ENCODE data around the gene PAK2.
A peak's percentile ranks its signal among the peaks of the same experiment; 100 is the strongest.
"Not testable (repeated sequence)": the region's sequence is repeated elsewhere in the genome, so short reads cannot be mapped to it uniquely, and the experiment has no call there.

Gene PAK2

DNA sequence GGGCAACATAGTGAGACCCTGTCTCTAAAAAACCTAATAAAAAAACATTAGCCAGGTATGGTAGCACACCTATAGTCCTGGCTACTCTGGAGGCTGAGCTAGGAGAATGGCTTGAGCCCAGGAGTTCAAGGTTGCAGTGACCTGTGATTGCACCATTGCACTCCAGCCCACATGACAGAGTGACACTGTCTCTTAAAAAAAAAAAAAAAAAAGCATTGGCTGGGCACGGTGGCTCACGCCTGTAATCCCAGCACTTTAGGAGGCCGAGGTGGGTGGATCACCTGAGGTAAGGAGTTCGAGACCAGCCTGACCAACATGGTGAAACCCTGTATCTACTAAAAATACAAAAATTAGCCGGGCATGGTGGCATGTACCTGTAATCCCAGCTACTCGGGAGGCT, 99.7 kb downstream of the PAK2 start:
- DNase-seq (ENCODE audit: insufficient read length, low spot score); FAIRE-seq: not testable (repeated sequence)

DNA sequence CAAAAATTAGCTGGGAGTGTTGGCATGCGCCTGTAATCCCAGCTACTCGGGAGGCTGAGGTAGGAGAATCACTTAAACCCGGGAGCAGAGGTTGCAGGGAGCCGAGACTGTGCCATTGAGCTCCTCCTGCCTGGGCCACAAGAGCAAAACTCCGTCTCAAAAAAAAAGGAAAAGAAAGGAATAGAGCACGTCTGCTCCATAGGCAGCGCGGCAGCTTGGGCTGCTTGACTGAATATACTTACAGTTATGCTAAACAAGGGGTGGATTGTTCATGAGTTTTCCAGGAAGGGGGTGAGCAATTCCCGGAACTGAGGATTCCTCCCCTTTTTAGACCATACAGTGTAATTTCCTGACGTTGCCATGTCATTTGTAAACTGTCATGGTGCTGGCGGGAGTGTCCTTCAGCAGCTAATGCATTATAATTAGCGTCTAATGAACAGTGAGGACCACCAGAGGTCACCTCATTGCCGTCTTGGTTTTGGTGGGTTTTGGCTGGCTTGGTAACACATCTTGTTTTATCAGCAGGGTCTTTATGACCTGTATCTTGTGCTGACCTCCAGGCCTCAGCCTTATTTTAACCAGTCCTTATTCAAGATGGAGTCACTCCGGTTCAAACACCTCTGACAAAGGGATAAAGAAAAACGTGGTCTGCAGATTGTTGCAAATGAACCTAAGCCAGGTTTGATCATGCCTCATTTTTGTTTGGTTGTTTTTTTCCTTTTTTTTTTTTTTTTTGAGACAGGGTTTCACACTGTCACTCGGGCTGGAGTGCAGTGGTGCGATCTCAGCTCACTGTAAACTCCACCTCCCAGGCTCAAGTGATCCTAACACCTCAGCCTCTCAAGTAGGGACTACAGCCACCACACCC, 103.1 kb downstream of the PAK2 start:
- no peak for FAIRE-seq
- no peak for DNase-seq (ENCODE audit: insufficient read length, low spot score)

DNA sequence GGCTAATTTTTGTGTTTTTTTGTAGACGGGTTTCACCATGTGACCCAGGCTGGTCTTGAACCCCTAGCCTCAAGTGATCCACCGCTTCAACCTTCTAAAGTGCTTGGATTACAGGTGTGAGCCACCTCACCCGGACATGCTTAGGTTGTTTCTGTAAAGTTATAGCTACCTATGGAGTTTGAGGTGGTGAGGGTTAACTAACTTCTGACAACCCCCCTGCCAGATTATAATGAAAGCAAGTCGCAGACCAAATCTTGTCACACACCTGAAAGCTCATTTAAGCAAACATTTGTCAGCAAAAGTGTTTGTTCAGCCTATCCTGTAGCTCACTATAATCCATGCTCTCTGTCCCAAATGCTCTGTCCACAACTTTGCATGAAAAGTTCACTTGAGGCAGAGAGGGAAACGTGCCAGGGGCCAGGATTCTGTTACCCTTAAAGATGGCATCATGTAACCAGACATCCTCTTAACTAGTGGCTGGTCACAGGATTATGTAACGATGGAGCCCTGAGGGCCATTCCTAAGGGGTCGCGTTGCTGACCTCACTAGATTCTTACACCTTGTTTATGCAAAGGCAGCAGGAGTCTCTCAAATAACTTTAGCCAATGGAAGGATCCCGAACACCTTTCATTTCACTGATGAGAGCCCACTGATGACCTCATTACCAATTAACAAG, 103.9 kb downstream of the PAK2 start:
- no peak for FAIRE-seq
- no peak for DNase-seq (ENCODE audit: insufficient read length, low spot score)

DNA sequence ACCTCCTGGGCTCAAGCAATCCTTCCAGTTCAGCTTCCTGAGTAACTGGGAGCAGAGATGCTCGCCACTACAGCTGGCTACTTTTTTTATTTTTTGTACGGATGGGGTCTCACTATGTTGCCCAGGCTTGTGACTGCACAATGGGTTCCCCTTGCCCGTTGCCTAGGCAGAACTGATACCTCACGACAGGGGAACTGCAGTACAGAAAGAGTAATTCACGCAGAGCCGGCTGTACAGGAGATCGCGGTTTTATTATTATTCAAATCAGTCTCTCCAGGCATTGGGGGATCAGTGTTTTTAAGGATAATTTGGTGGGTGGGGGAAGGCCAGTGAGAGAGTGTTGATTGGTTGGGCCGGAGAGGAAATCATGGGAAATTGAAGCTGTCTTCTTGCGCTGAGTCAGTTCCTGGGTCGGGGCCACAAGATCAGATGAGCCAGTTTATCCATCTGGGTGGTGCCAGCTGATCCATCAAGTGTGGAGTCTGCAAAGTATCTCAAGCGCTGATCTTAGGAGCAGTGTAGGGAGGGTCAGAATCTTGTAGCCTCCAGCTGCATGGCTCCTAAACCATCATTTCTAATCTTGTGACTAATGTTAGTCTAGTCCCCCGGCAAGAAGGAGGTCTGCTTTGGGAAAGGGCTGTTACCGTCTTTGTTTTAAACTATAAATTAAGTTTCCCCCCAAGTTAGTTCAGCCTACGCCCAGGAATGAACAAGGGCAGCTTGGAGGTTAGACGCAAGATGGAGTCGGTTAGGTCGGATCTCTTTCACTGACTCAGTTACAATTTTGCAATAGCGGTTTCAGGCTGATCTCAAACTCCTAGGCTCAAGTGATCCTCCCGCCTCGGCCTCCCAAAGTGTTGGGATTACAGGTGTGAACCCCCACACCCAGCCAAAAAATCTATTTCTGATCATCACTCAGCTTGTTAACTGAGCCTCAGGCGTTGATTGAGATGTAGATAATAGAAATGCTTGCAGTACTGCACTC, 104.9 kb downstream of the PAK2 start:
- DNase-seq (ENCODE audit: insufficient read length, low spot score); FAIRE-seq: not testable (repeated sequence)

DNA sequence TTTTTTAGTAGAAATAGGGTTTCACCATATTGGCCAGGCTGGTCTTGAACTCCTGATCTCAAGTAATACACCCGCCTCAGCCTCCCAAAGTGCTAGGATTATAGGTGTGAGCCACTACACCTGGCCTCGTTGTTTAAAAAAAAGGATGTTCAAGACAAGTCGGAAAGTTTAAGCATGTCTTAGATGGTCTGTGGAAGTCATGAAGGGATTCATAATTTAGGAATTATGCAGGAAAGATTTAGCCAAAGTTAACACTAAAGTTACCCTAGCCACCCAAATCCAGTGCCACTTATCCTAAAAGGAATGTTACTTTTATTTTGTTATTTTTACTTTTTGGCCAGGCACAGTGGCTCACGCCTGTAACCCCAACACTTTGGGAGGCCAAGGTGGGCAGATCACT, 108.7 kb downstream of the PAK2 start:
- FAIRE-seq; DNase-seq (ENCODE audit: insufficient read length, low spot score): not testable (repeated sequence)

DNA sequence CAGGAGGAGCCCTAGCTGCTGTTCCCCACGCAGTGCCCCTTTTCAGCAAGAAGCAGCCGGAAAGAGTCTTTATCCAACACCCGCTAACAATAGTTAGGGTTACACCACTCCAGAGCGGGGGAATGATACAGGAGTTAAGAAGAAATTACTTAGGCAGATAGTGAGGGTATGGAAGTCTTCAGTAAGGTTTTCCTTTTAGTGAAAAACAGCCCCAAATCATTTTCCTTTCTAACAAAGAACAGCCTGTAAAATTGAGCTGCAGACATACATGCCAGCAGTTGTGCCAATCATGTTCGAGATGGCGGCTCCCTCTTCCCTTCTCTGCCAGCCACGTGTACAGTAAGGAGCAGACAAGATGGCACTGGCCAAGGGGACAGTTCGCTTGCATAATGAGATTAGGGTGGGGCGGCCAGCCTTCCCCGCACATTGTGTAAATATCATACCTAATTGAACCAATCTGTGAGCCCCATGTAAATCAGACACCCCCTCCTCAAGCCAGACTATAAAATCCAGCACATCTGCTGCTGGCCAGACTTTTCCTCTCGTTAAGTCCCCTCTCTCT, 109.6 kb downstream of the PAK2 start:
- no peak for DNase-seq (ENCODE audit: insufficient read length, low spot score)
- no peak for FAIRE-seq

DNA sequence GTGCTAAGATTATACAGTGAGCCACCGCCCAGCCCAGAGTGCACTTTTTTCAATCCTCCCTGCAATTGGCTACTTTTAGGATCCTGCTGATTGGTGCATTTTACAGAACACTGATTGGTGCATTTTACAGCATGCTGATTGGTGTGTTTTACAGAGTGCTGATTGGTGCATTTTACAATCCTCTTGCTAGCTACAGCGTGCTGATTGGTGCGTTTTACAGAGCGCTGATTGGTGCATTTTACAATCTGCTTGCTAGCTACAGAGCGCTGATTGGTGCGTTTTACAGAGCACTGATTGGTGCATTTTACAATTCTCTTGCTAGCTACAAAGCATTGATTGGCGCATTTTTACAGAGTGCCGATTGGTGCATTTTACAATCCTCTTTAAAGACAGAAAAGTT, 123.3 kb downstream of the PAK2 start:
- not testable (repeated sequence) for FAIRE-seq

DNA sequence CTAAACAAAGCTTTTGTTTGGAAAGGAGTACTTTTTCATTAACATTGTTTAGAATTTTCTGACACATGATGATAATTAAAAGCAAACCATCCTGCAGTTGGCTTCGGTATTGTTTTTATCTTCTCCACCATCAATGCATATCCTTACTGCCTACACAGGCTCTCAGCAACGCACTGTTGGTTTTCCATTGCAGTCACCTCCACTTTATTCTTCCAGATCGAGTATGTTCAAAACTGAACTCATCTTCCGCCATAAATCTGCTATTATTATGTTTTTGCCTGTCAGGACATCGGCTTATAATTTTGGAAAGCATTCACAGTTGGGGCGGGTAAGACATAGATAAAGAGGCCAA, 127.5 kb downstream of the PAK2 start:
- DNase-seq (ENCODE audit: insufficient read length, low spot score) (no peak), FAIRE-seq (no peak)

More for the DNA sequence above, 123.3 kb downstream of the PAK2 start:
- not testable (repeated sequence) for DNase-seq (ENCODE audit: insufficient read length, low spot score)

DNA sequence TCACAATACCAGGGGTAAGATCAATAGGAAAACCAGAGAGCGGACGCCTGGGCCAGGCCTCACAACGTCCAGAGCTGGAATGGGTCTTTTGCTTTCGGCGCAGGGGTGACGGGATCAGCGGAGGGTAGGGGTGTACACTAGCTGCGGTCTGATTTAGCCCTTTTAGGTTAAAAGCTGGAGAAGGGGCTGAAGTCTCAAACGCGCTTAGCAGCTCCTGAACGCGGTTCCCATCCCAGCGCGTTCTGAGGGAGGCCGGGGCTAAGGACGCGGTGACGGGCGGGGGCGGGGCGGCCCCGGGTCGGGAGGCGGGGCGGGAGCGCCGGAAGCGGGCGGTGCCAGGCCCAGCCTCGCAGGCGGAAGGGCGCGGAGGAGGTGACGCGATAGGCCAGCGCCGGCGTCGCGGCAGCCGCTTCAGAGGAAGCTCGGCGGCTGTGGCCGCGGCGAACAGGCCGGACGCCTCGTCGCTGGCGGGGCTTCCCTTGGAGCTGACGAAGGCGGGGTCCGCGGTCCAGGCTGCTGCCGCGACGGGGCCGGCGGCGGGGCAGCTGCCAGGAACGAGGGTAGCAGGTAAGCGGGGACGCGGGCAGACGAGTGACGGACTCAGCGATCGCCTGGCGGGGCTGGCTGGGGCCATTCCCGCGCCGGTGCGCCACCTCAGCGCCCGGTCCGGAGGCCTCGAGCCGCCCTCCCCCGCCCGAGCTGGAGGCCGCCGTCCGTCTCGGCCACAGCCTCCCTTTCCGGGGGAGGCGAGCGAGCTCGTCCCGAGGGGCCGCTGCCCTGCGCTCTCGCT, 128.0 kb downstream of the PAK2 start, which contains the start of gene SENP5:
SENP5 (plus strand) TSS at position 414 of the 790 bp plus-strand sequence. CDS start 17,262 bp downstream, outside the sequence.
- FAIRE-seq (peak; percentile 73), DNase-seq (ENCODE audit: insufficient read length, low spot score) (peak; percentile 89)

DNA sequence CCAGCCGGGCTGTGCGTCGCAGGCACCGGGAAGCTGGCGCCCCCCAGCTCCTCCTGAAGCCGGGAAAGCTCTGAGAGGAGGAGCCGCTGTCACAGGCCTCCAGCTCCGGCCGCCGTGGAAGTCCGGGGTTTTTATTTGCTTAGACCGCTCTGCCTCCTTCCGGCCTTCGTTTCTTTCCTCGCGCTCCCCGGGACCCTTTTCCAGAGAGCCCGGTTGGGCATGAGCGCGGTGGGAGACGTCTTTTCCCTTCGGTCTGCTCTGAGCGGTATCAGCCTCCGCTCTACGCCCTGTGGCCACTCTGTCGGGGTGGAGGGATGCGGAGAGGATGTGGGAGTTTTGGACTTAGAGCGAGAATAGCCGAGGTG, 128.6 kb downstream of the PAK2 start:
- no peak for DNase-seq (ENCODE audit: insufficient read length, low spot score)

DNA sequence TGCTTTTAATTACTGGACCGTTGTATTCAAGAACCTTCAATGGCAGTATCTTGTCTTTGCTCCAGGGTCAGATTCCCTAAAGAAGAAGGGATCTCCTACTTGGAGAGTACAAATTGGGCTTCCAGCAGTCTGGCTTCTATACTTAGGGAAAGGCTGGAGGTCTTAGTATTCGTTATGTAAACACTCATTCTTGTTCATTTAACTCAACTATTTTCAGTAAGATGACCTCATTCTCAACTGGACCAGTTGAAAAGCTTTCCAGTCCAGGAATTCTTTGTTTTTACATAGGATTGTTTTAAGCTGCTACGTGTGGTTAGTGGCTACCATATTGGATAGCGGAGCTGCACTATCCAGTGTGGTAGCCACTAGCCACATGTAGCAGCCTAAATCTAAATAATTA, 132.7 kb downstream of the PAK2 start:
- no peak for FAIRE-seq

More for the DNA sequence above, 128.6 kb downstream of the PAK2 start:
- peak; percentile 11 for FAIRE-seq

DNA sequence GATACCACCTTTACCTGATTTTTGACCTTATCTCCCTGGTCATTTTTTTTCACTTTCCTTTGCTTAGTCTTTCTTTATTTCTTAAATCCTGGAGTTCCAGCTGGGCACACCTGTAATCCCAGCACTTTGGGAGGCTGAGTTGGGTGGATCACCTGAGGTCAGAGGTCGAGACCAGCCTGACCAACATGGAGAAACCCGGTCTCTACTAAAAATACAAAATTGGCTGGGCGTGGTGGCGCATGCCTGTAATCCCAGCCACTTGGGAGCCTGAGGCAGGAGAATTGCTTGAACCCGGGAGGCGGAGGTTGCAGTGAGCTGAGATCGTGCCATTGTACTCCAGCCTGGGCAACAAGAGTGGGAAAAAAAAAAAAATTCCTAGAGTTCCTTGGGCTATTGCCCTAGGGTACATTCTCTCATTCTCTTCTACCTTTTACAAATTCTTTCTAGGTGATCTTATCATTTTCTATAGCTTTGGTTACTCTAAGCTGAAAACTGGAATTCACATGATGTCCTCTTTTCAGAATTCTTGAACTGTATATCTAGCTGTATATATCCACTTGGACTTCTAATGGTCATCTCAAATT, 134.9 kb downstream of the PAK2 start:
- not testable (repeated sequence) for FAIRE-seq; DNase-seq (ENCODE audit: insufficient read length, low spot score)

More for the DNA sequence above, 132.7 kb downstream of the PAK2 start:
- no peak for DNase-seq (ENCODE audit: insufficient read length, low spot score)

DNA sequence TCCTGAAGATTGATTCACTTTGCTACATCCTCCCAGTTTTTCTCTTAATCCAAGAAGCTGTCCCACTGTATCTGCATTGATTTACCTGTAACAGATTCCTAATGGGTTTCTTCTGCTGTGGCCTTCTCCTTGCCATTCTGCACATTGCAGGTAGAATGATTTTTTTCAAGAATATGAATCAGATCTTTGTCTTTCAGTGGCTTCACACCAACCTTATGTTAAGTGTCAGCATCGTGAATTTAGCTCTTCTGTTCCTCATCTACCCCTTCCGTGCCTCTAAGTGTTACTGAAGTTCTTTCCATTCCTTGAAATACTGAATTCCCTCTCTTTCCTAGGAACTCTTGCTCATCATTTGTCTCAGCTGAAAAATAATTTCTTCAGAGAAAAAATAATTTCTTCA, 135.6 kb downstream of the PAK2 start:
- FAIRE-seq (no peak), DNase-seq (ENCODE audit: insufficient read length, low spot score) (no peak)
